AG04449 (cell line): Measurements from ENCODE around the gene GNAL.

Experiments used
- CTCF ChIA-PET: fragments of 350-600 bp; formaldehyde crosslinking; extraction: SDS; loops from one replicate; lab custom pipeline; 2021; ENCODE audit warnings: antibody characterized with exemption; lab: Yijun Ruan, JAX
- POLR2A ChIA-PET: fragments of 400-600, 350-600 bp; formaldehyde crosslinking; extraction: SDS; loops from one replicate; lab custom pipeline; 2020; ENCODE audit warnings: antibody characterized with exemption, inconsistent platforms; lab: Yijun Ruan, JAX
- DNase-seq: peaks from one replicate; pipeline ENCODE4 v3.0.0-alpha.2; 2010; ENCODE audit warnings: low read depth, low spot score
- H3K4me3 ChIP-seq: 2 replicates; pipeline ENCODE4 v1.5.1; 2011; ENCODE audit warnings: low read depth, mild to moderate bottlenecking, control low read depth, low read length
- TF ChIP-seq, protein P1 (sequence below): IDR thresholded peaks from one replicate; pipeline ENCODE4 v1.5.1; 2011; ENCODE audit warnings: mild to moderate bottlenecking, moderate library complexity, low read length, control low read depth, inconsistent platforms; ENCODE audit not compliant: insufficient read depth; ENCODE audit errors: missing control alignments

Gene GNAL

DNA sequence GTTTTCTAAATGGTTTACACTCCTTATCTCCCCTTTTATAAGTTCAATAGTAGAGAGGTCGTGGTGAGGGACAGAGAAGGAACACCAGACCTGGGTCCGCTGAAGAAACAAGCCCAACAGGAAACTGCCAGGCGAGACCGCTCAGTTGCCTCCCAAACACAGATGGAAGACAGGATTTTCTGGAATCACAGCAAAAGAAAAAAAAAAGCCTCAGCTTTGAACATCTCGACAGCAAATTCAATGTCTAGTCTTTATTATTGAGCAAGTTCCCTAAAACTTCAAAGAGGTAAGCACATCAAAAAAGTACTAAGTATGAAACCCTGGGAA is 33.5 kb upstream of the GNAL start:
- H3K4me3 ChIP-seq = no peak overlapping the region
- POLR2A ChIA-PET = interaction anchor here (0.6 kb wide), 1 partner anchor 140 kb away, joined by 3 read pairs; no protein-coding TSS in a partner anchor

DNA sequence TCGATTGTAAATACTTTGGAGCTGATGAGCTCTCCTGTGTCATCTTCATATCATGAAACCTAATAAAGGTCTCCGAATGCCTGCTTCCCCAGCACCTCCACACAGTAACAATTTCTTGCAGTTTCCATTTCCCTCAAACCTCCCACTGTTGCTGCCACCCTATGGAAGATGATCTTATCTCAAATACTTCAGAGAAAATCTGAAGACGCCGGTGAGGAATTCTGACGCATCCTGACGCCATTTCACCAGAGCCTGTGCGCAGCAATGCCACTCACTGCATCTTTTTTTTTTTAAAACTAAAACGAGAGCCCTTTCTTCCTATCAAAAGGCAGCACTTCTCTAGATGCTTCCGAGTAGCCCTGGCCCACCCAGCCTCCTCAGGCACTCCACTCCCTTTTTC is 31.9 kb upstream of the GNAL start:
- H3K4me3 ChIP-seq = no peak overlapping the region
- POLR2A ChIA-PET = no interaction called here
- CTCF ChIA-PET = interaction anchor here (1.9 to 3.5 kb wide), 2 partner anchors 14 to 338 kb away, joined by 5 to 30 read pairs; no protein-coding TSS in a partner anchor
- TF ChIP-seq, protein P1, sequence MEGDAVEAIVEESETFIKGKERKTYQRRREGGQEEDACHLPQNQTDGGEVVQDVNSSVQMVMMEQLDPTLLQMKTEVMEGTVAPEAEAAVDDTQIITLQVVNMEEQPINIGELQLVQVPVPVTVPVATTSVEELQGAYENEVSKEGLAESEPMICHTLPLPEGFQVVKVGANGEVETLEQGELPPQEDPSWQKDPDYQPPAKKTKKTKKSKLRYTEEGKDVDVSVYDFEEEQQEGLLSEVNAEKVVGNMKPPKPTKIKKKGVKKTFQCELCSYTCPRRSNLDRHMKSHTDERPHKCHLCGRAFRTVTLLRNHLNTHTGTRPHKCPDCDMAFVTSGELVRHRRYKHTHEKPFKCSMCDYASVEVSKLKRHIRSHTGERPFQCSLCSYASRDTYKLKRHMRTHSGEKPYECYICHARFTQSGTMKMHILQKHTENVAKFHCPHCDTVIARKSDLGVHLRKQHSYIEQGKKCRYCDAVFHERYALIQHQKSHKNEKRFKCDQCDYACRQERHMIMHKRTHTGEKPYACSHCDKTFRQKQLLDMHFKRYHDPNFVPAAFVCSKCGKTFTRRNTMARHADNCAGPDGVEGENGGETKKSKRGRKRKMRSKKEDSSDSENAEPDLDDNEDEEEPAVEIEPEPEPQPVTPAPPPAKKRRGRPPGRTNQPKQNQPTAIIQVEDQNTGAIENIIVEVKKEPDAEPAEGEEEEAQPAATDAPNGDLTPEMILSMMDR = no peak
- DNase-seq = no peak

More for the DNA sequence above, 33.5 kb upstream of the GNAL start:
- TF ChIP-seq, protein P1 = no peak
- DNase-seq = no peak
- CTCF ChIA-PET = interaction anchor here (0.6 to 3.5 kb wide), 19 partner anchors 8 to 804 kb away, joined by 3 to 30 read pairs (median 4); no protein-coding TSS in a partner anchor

DNA sequence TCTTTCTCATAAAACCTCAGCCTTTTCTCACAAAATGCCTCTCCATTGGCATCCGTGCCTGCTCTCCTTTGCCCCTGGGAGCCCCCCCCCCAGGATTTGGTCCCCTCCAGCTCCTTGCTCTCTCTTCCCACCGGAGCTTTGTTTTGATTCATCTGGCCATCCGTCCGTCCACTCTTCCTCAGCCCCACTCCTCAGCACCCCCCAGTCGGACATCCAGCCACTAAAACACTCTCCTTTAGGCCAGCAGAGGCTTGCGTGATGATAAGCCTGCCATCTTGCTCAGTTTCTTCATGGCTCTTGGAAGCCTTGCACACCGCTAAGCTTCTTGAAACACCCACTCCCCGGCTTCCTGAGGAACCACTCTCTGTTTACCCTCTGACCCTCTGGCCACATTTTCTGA is 31.5 kb upstream of the GNAL start:
- H3K4me3 ChIP-seq = no peak overlapping the region
- DNase-seq = no peak
- ChIA-PET POLR2A (no interaction called here), CTCF (interaction anchor here (3.5 kb wide), 1 partner anchor 338 kb away, joined by 30 read pairs; no protein-coding TSS in a partner anchor)
- TF ChIP-seq, protein P1 = no peak

DNA sequence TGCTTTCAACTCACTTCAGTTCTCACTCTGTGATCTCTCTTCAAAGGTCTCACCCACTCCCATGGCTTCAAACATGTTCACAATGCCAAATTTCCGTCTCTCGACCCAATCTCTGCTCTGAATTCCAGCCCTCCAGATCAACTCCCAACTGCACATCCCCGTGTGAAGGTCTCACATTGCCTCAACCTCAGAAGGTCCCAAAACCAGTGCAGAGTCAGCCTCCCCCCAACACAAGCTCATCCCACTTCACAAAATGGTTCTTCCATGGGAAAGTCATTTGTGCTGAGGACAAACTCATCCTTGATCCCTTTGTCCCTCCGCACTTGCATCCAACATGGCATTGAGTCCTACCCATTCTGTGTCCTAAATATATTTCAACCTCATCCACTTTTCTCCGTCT is 31.0 kb upstream of the GNAL start:
- TF ChIP-seq, protein P1 = no peak
- no peak for DNase-seq
- H3K4me3 ChIP-seq = no peak overlapping the region
- ChIA-PET CTCF (no interaction called here), POLR2A (no interaction called here)

DNA sequence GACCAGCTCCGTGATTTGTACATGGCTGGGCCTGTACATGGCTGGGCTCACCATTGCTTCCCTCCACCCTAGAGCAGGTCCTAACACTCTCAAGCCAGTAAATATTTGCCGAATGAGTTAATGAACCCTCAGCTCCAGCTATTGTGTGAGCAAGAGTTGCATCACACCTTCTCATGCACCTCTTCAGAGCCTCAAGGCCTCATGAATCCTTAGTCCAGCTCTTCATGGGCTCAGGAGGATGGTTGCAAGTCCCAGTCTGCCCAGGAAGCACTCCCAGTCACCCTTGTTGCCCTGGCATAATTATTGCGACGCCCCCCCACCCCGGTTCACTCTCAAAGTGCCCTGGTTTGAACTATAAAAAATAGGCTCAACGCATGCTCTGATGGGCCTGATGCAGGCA is 30.1 kb upstream of the GNAL start:
- ChIA-PET POLR2A (no interaction called here), CTCF (no interaction called here)
- no peak for DNase-seq
- no peak overlapping the region for H3K4me3 ChIP-seq
- TF ChIP-seq, protein P1 = no peak

DNA sequence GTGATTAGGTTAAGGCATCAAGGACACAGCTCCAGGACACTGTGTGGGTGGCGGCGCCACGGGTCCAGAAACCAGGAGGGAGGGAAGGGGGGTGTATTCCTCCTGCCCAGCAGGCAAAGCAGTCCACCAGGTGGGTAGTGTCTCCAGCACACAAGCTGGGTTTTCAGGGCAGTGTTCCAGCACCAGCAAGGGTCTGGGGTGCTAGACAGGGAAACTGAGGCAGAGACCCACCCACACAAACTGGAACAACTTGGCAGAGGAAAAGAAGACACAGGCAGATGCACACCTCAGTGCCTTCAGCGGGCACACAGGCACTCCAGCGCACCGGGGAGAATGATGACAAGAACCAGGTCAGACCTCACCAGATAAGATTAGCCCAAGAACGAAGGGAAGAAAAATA is 28.4 kb upstream of the GNAL start:
- DNase-seq = no peak
- CTCF ChIA-PET = no interaction called here
- no peak overlapping the region for H3K4me3 ChIP-seq
- POLR2A ChIA-PET = no interaction called here
- TF ChIP-seq, protein P1 = no peak
